HCT116 (cell line): ENCODE measurements around the gene CES3. TPM values are rescaled to one million over a fixed set of nuclear protein-coding genes. Genes with fewer than 3 reads are reported as not detected.

Source experiments
- ATAC-seq: fragments of 200-7000 bp; cut with Tn5 transposase; 2 replicates; pipeline ENCODE4 v1.9.1; 2020; ENCODE audit warnings: mild to moderate bottlenecking, moderate library complexity
- BruUV-seq: library from RNA; stranded (reverse); fragments of 400-500 nt; replicated peaks from 2 replicates; lab custom pipeline; 2021; lab: Mats Ljungman, UMichigan
- CTCF ChIA-PET: fragments of 300-600 bp; sonication (Branson Sonifier 250); formaldehyde crosslinking; loops from one replicate; lab custom pipeline; 2021; ENCODE audit warnings: antibody characterized with exemption; lab: Charles Lee
- POLR2A ChIA-PET: fragments of 300-600, 350-600 bp; sonication (Branson Sonifier 250); formaldehyde crosslinking; loops from one replicate; lab custom pipeline; 2021; ENCODE audit warnings: antibody characterized with exemption; lab: Charles Lee
- RAD21 ChIA-PET, 2 experiments: fragments of 300-600 bp; sonication (Branson Sonifier 250); formaldehyde crosslinking; loops; one replicate each; lab custom pipeline; 2023; ENCODE audit warnings: low total read pairs in 2 of 2; ENCODE audit not compliant: uncharacterized antibody in 2 of 2, unreplicated experiment in 2 of 2, low non-redundant PET in 1 of 2; lab: Charles Lee
- DNase-seq: peaks from one replicate; pipeline ENCODE4 v3.0.0-alpha.2; 2010; ENCODE audit warnings: low read depth, low spot score
- H2AFZ ChIP-seq: fragments of 200-600 bp; shearing (Covaris generic), sonication (generic); 2 replicates; pipeline ENCODE4 v1.6.1; 2017; ENCODE audit warnings: low read depth, mixed run types, mixed read lengths, antibody characterized with exemption, low read length; ENCODE audit not compliant: poor library complexity, severe bottlenecking
- H3K27ac ChIP-seq: 2 replicates; pipeline ENCODE4 v1.5.1; 2012; ENCODE audit warnings: low read depth, low read length
- H3K27me3 ChIP-seq: fragments of 200-600 bp; sonication (generic); 2 replicates; pipeline ENCODE4 v1.6.1; 2016; ENCODE audit warnings: mixed run types, low read length, mixed read lengths; ENCODE audit not compliant: insufficient read depth
- H3K36me3 ChIP-seq, 2 experiments: fragments of 200-500 bp in 1 of 2; fragments of 200-600 bp in 1 of 2; sonication (Bioruptor generic) in 1 of 2; sonication (generic) in 1 of 2; 2 replicates each; pipeline versions ENCODE4 v1.5.1 to v1.6.1; 2014 to 2016; ENCODE audit warnings: low read length in 2 of 2, inconsistent platforms in 1 of 2, mixed read lengths in 1 of 2, mixed run types in 1 of 2; ENCODE audit not compliant: insufficient read depth in 2 of 2, control insufficient read depth in 1 of 2
- H3K4me1 ChIP-seq, 2 experiments: fragments of 200-600 bp in 1 of 2; sonication (generic) in 1 of 2; 2 replicates each; pipeline versions ENCODE4 v1.5.1 to v1.6.1; 2012 to 2017; ENCODE audit warnings: low read length in 2 of 2, inconsistent platforms in 1 of 2, mild to moderate bottlenecking in 1 of 2, mixed read lengths in 1 of 2, mixed run types in 1 of 2, moderate library complexity in 1 of 2; ENCODE audit not compliant: insufficient read depth in 2 of 2, control insufficient read depth in 1 of 2
- H3K4me2 ChIP-seq: fragments of 200-600 bp; sonication (generic); 2 replicates; pipeline ENCODE4 v1.6.1; 2017; ENCODE audit warnings: mixed run types, low read length, mixed read lengths
- H3K4me3 ChIP-seq, 2 experiments: fragments of 200-600 bp in 1 of 2; sonication (generic) in 1 of 2; replicated peaks in 1 of 2; 2 replicates each; pipeline ENCODE4 v1.5.1; 2011 to 2016; ENCODE audit warnings: low read length in 2 of 2, control low read depth in 1 of 2, low read depth in 1 of 2, mild to moderate bottlenecking in 1 of 2, mixed read lengths in 1 of 2, mixed run types in 1 of 2
- H3K79me2 ChIP-seq: fragments of 200-600 bp; sonication (generic); 2 replicates; pipeline ENCODE4 v1.6.1; 2017; ENCODE audit warnings: mild to moderate bottlenecking, mixed run types, low read length, moderate library complexity, mixed read lengths; ENCODE audit not compliant: insufficient read depth
- H3K9ac ChIP-seq: fragments of 200-600 bp; sonication (generic); 2 replicates; pipeline ENCODE4 v1.6.1; 2016; ENCODE audit warnings: low read length, mixed read lengths
- H3K9me2 ChIP-seq: fragments of 200-600 bp; sonication (generic), shearing (Covaris generic); 2 replicates; pipeline ENCODE4 v1.6.1; 2017; ENCODE audit warnings: mixed run types, mild to moderate bottlenecking, moderate library complexity; ENCODE audit not compliant: insufficient read depth
- H3K9me3 ChIP-seq, 2 experiments: fragments of 200-500 bp in 1 of 2; fragments of 200-600 bp in 1 of 2; sonication (Bioruptor generic) in 1 of 2; sonication (generic) in 1 of 2; 2 replicates each; pipeline ENCODE4 v1.6.1; 2014 to 2017; ENCODE audit warnings: low read length in 2 of 2, mixed read lengths in 2 of 2, inconsistent platforms in 1 of 2, low read depth in 1 of 2, mild to moderate bottlenecking in 1 of 2, mixed run types in 1 of 2, moderate library complexity in 1 of 2; ENCODE audit not compliant: control insufficient read depth in 1 of 2, insufficient read depth in 1 of 2
- H4K20me1 ChIP-seq: fragments of 200-600 bp; sonication (generic), shearing (Covaris generic); 2 replicates; pipeline ENCODE4 v1.6.1; 2017; ENCODE audit warnings: mixed run types, mild to moderate bottlenecking, moderate library complexity; ENCODE audit not compliant: insufficient read depth
- CEBPB ChIP-seq: IDR thresholded peaks from 2 replicates; pipeline ENCODE4 v1.6.1; 2012; ENCODE audit warnings: low read depth
- CTCF ChIP-seq, 3 experiments: fragments of 200-600 bp in 1 of 3; sonication (generic) in 1 of 3; IDR thresholded peaks in 2 of 3; conservative IDR thresholded peaks in 1 of 3; 2 replicates each; pipeline ENCODE4 v1.5.1; 2012 to 2017; ENCODE audit warnings: low read depth in 2 of 3, low read length in 2 of 3, antibody characterized with exemption in 1 of 3, borderline replicate concordance in 1 of 3, control low read depth in 1 of 3, mild to moderate bottlenecking in 1 of 3, mixed read lengths in 1 of 3, mixed run types in 1 of 3, moderate library complexity in 1 of 3; ENCODE audit not compliant: insufficient read depth in 1 of 3
- ELF1 ChIP-seq: IDR thresholded peaks from 2 replicates; pipeline ENCODE4 v1.6.1; 2012; ENCODE audit warnings: low read depth, borderline replicate concordance
- EZH2 ChIP-seq: fragments of 200-600 bp; sonication (generic); IDR thresholded peaks from 2 replicates; pipeline ENCODE4 v1.6.1; 2017; ENCODE audit warnings: antibody characterized with exemption, mixed run types
- EZH2phosphoT487 ChIP-seq: fragments of 200-600 bp; IDR thresholded peaks from 2 replicates; pipeline ENCODE4 v1.6.1; 2018; ENCODE audit warnings: antibody characterized with exemption, borderline replicate concordance
- FOSL1 ChIP-seq: IDR thresholded peaks from 2 replicates; pipeline ENCODE4 v1.6.1; 2012; ENCODE audit warnings: low read depth
- JUND ChIP-seq: IDR thresholded peaks from 2 replicates; pipeline ENCODE4 v1.6.1; 2012
- POLR2A ChIP-seq: IDR thresholded peaks from 2 replicates; pipeline ENCODE4 v1.7.0; 2011; ENCODE audit warnings: borderline replicate concordance; ENCODE audit not compliant: insufficient read depth, insufficient read length; ENCODE audit errors: extremely low read depth
- POLR2AphosphoS5 ChIP-seq: IDR thresholded peaks from 2 replicates; pipeline ENCODE4 v1.6.1; 2011; ENCODE audit warnings: mild to moderate bottlenecking, low read depth, low read length, moderate library complexity
- REST ChIP-seq: IDR thresholded peaks from 2 replicates; pipeline ENCODE4 v1.6.1; 2012; ENCODE audit warnings: low read depth
- SP1 ChIP-seq: IDR thresholded peaks from 2 replicates; pipeline ENCODE4 v1.6.1; 2012; ENCODE audit warnings: low read depth
- SRF ChIP-seq: IDR thresholded peaks from 2 replicates; pipeline ENCODE4 v1.6.1; 2012; ENCODE audit warnings: low read depth
- TCF7L2 ChIP-seq: IDR thresholded peaks from 2 replicates; pipeline ENCODE4 v1.7.0; 2011; ENCODE audit warnings: borderline replicate concordance, inconsistent platforms; ENCODE audit not compliant: insufficient read depth, insufficient read length; ENCODE audit errors: extremely low read depth
- YY1 ChIP-seq: IDR thresholded peaks from 2 replicates; pipeline ENCODE4 v1.6.1; 2011; ENCODE audit warnings: low read length, low read depth, moderate library complexity, mild to moderate bottlenecking; ENCODE audit not compliant: insufficient replicate concordance; ENCODE audit errors: extremely low read depth
- ZBTB33 ChIP-seq: IDR thresholded peaks from 2 replicates; pipeline ENCODE4 v1.6.1; 2011; ENCODE audit warnings: mild to moderate bottlenecking, low read length, moderate library complexity; ENCODE audit not compliant: insufficient replicate concordance; ENCODE audit errors: extremely low read depth
- ZFX ChIP-seq: fragments of 450-650 bp; IDR thresholded peaks from 2 replicates; pipeline ENCODE4 v1.6.1; 2017
- ZNF274 ChIP-seq: fragments of 200-500 bp; sonication (Bioruptor generic); IDR thresholded peaks from 2 replicates; pipeline ENCODE4 v1.6.1; 2014; ENCODE audit warnings: mild to moderate bottlenecking, low read depth, low read length, inconsistent platforms
- intact Hi-C: fragments of 100-400 bp; cut with micrococcal nuclease; formaldehyde crosslinking; loops from 2 replicates; pipeline ENCODE4 v1.10.0; 2022
- total RNA-seq: library from RNA; stranded (reverse); gene quantifications from one replicate; pipeline ENCODE4 v1.2.1, GENCODE V29; 2021; ENCODE audit not compliant: unreplicated experiment
- TF ChIP-seq, protein P1 (sequence below): IDR thresholded peaks from 2 replicates; pipeline ENCODE4 v1.6.1; 2012
- TF ChIP-seq, protein P2 (sequence below): IDR thresholded peaks from 2 replicates; pipeline ENCODE4 v1.6.1; 2012

The CES3 gene
- total RNA-seq, 1 experiment from 2014 or later = 10.8 TPM

DNA sequence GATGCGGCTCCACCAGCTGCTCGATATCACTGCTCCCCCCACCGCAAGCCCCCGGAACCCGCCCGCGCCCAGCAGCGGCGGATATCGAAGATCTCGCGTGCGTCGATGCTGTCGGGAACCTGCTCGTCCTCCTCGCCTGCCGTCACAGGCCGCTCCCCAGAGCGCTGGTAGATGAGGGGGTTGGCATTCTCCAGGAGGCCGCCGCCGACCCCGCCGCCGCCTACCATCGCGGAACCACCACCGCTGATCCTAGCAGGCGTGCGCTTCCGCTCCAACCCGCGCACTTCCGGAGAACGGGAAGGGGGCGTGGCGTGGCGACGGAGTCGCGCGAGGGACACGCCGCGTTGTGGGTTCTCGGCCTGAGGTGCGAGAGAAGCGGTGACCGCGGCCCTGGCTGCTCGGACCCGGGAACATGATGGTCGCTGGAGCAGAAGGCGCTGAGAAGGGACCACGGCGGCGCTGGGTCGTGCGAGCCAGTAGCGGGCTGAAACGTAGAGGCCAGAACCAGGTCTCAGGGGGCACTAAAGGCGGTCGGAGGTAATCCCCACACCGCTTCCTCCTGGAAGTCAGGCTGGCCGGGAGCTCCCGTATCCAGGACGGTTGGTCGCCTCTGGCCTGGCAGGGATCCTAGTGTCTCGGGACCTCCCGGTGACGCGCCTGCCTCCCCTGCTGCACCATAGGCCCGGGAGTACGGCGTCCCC is 26.8 kb upstream of the CES3 start, which contains the start of gene CIAO2B:
Gene CIAO2B (minus strand): TSS at position 265 of the 701 bp plus-strand sequence. CDS start 38 bp downstream, at position 227.
- POLR2A ChIA-PET = no interaction called here
- peak; percentile 66 for DNase-seq
- no peak for TF ChIP-seq FOSL1
- TF ChIP-seq SP1 = peak; percentile 88
- TF ChIP-seq, protein P1, sequence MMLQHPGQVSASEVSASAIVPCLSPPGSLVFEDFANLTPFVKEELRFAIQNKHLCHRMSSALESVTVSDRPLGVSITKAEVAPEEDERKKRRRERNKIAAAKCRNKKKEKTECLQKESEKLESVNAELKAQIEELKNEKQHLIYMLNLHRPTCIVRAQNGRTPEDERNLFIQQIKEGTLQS = no peak
- no peak for TF ChIP-seq JUND
- TF ChIP-seq YY1 = peak; percentile 71
- no peak for TF ChIP-seq CEBPB
- no peak for TF ChIP-seq CTCF (IDR thresholded peaks at IDR 0.05 in 2 of 3, conservative IDR thresholded peaks at IDR 0.05 in 1 of 3; ENCODE audit: borderline replicate concordance in 1 of 3, insufficient read depth in 1 of 3, low read depth in 2 of 3, low read length in 2 of 3)
- peak; percentile 87 for TF ChIP-seq ZBTB33
- TF ChIP-seq, protein P2, sequence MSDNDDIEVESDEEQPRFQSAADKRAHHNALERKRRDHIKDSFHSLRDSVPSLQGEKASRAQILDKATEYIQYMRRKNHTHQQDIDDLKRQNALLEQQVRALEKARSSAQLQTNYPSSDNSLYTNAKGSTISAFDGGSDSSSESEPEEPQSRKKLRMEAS = peak; percentile 89
- peak; percentile 84 for TF ChIP-seq ZFX
- no peak for TF ChIP-seq SRF
- no peak; the same call in 1 of the 2 replicates for TF ChIP-seq ELF1
- peak; percentile 87 for TF ChIP-seq POLR2AphosphoS5
- TF ChIP-seq EZH2 = no peak
- no peak for TF ChIP-seq EZH2phosphoT487
- no peak for TF ChIP-seq REST
- no peak for TF ChIP-seq TCF7L2
- TF ChIP-seq POLR2A = peak; percentile 86
- no peak for TF ChIP-seq ZNF274

More for the DNA sequence above, 26.8 kb upstream of the CES3 start, which contains the start of gene CIAO2B:
- Histone ChIP-seq H3K9ac (peak within 1 kb of the TSS; percentile 98), H3K9me3 (no peaks in the 10 kb centered on the region), H3K27me3 (no peaks in the 10 kb centered on the region), H2AFZ (no peak within 1 kb of the TSS), H3K9me2 (no peaks in the 10 kb centered on the region), H3K36me3 (peaks cover 5 to 21% of the 10 kb centered on the region in 2 experiments; a peak in 2 of 4 replicates), H3K79me2 (peaks cover 60% of the 10 kb centered on the region), H3K4me3 (peak within 1 kb of the TSS; percentile 99), H3K4me1 (peaks cover 0 to 29% of the 10 kb centered on the region in 2 experiments; a peak in 3 of 4 replicates), H3K4me2 (peak within 1 kb of the TSS; percentile 97), H4K20me1 (no peaks in the 10 kb centered on the region), H3K27ac (peak within 1 kb of the TSS; percentile 95)
- BruUV-seq = TSS peak; percentile 68
- intact Hi-C loops = no loop called here
- ChIA-PET RAD21 (no interaction called here), CTCF (no interaction called here)
- peak; percentile 83 for ATAC-seq
